GM21528 (cell line): ENCODE data around the gene C10orf105.

Experiments
- ATAC-seq: cut with Tn5 transposase; IDR thresholded peaks from one replicate; pipeline ENCODE4 v1.9.1; 2021; ENCODE audit warnings: mild to moderate bottlenecking, moderate library complexity; ENCODE audit not compliant: unreplicated experiment, low FRiP score

The C10orf105 gene

GRCh38 chr10:71719464-71720201, at the start of gene C10orf105:
Gene C10orf105, minus strand, starts transcription at chr10:71719778. Its CDS starts 3,441 bp downstream, at chr10:71716337.
- no peak for ATAC-seq

GRCh38 chr10:71767420-71768035, 48.0 kb upstream of the C10orf105 start:
- ATAC-seq: no peak

- ATAC-seq: no peak
Measured at GRCh38 chr10:71766717-71767419, 47.3 kb upstream of the C10orf105 start.

GRCh38 chr10:71765906-71766716, 46.5 kb upstream of the C10orf105 start:
- no peak for ATAC-seq

GRCh38 chr10:71765176-71765904, 45.8 kb upstream of the C10orf105 start:
- no peak for ATAC-seq

GRCh38 chr10:71763352-71764127, 44.0 kb upstream of the C10orf105 start:
- no peak for ATAC-seq

GRCh38 chr10:71762324-71762723, 42.7 kb upstream of the C10orf105 start:
- no peak for ATAC-seq

GRCh38 chr10:71761541-71762113, 42.0 kb upstream of the C10orf105 start:
- ATAC-seq: no peak

- no peak for ATAC-seq
Measured at GRCh38 chr10:71761105-71761511, 41.5 kb upstream of the C10orf105 start.

GRCh38 chr10:71757399-71757922, 37.9 kb upstream of the C10orf105 start:
- no peak for ATAC-seq

- no peak for ATAC-seq
Measured at GRCh38 chr10:71756311-71757191, 37.0 kb upstream of the C10orf105 start.

GRCh38 chr10:71755179-71755879, 35.8 kb upstream of the C10orf105 start:
- ATAC-seq: no peak

- no peak for ATAC-seq
Measured at GRCh38 chr10:71754562-71754961, 35.0 kb upstream of the C10orf105 start.

- ATAC-seq: no peak
Measured at GRCh38 chr10:71753960-71754505, 34.5 kb upstream of the C10orf105 start.

- no peak for ATAC-seq
Measured at GRCh38 chr10:71753091-71753959, 33.7 kb upstream of the C10orf105 start.
